Gastrocnemius medialis (tissue), 4 donors: Measurements from ENCODE around the gene SCRT2.

ENCODE experiments used
- POLR2A ChIP-seq, 2 donors: fragments of 450-650 bp; IDR thresholded peaks; one replicate each; pipeline ENCODE4 v1.6.1; 2017; ENCODE audit warnings: antibody characterized with exemption in 2 of 2, mild to moderate bottlenecking in 2 of 2, moderate library complexity in 2 of 2
- TF ChIP-seq, protein P1 (sequence below), 5 experiments: fragments of 450-650 bp in 3 of 5; fragments of 200-600 bp in 2 of 5; sonication (generic) in 2 of 5; IDR thresholded peaks in 4 of 5; conservative IDR thresholded peaks in 1 of 5; 1 replicate in 4 of 5; 2 replicates in 1 of 5; pipeline ENCODE4 v1.5.1; 2016 to 2019; ENCODE audit warnings: antibody characterized with exemption in 5 of 5, mild to moderate bottlenecking in 3 of 5, moderate library complexity in 3 of 5

- TF ChIP-seq, protein P1, sequence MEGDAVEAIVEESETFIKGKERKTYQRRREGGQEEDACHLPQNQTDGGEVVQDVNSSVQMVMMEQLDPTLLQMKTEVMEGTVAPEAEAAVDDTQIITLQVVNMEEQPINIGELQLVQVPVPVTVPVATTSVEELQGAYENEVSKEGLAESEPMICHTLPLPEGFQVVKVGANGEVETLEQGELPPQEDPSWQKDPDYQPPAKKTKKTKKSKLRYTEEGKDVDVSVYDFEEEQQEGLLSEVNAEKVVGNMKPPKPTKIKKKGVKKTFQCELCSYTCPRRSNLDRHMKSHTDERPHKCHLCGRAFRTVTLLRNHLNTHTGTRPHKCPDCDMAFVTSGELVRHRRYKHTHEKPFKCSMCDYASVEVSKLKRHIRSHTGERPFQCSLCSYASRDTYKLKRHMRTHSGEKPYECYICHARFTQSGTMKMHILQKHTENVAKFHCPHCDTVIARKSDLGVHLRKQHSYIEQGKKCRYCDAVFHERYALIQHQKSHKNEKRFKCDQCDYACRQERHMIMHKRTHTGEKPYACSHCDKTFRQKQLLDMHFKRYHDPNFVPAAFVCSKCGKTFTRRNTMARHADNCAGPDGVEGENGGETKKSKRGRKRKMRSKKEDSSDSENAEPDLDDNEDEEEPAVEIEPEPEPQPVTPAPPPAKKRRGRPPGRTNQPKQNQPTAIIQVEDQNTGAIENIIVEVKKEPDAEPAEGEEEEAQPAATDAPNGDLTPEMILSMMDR (IDR thresholded peaks at IDR 0.05 in 4 of 5, conservative IDR thresholded peaks at IDR 0.05 in 1 of 5): no peak
- no peak for TF ChIP-seq POLR2A (IDR thresholded peaks at IDR 0.05)
Measured at GRCh38 chr20:654417-654750, 21.2 kb downstream of the SCRT2 start.
